HFF-Myc (cell line): Measurements from ENCODE around the gene CELF2.

Source experiments
- DNase-seq: peaks from one replicate; pipeline ENCODE4 v3.0.0-alpha.2; 2011; ENCODE audit warnings: low read depth; ENCODE audit errors: extremely low read depth
- H3K4me3 ChIP-seq: replicated peaks from 2 replicates; pipeline ENCODE4 v1.5.1; 2011; ENCODE audit warnings: low read depth, mild to moderate bottlenecking, control low read depth, low read length
- TF ChIP-seq, protein P1 (sequence below): IDR thresholded peaks from 2 replicates; pipeline ENCODE4 v1.5.1; 2012; ENCODE audit warnings: mild to moderate bottlenecking, low read depth, low read length, control low read depth; ENCODE audit errors: missing control alignments

Gene CELF2

GRCh38 chr10:11002916-11003315, 14.8 kb upstream of the CELF2 start:
- DNase-seq: no peak
- no peak overlapping the region for H3K4me3 ChIP-seq
- TF ChIP-seq, protein P1, sequence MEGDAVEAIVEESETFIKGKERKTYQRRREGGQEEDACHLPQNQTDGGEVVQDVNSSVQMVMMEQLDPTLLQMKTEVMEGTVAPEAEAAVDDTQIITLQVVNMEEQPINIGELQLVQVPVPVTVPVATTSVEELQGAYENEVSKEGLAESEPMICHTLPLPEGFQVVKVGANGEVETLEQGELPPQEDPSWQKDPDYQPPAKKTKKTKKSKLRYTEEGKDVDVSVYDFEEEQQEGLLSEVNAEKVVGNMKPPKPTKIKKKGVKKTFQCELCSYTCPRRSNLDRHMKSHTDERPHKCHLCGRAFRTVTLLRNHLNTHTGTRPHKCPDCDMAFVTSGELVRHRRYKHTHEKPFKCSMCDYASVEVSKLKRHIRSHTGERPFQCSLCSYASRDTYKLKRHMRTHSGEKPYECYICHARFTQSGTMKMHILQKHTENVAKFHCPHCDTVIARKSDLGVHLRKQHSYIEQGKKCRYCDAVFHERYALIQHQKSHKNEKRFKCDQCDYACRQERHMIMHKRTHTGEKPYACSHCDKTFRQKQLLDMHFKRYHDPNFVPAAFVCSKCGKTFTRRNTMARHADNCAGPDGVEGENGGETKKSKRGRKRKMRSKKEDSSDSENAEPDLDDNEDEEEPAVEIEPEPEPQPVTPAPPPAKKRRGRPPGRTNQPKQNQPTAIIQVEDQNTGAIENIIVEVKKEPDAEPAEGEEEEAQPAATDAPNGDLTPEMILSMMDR: no peak

DNA sequence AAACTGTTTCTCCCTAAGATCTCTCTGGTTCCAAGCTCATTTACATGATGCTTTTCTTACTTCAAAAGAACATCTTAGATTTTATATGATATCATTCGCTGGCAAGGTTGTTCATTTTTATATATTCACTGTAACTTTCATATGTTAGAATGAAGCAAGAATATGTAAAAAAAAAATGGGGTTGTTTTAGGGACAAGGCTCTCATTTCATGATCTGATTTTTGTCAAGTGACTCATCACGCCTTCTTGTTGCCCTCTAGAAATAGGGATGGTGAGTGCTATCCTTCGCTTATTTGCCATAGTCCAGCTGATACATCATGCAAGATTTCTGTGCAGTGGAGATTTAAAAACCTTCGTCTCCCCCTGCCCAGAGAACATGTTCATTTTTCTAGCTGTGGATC, 14.0 kb upstream of the CELF2 start:
- TF ChIP-seq, protein P1: no peak
- no peak overlapping the region for H3K4me3 ChIP-seq
- no peak for DNase-seq

GRCh38 chr10:11004144-11005077, 13.3 kb upstream of the CELF2 start:
- TF ChIP-seq, protein P1: no peak
- no peak for DNase-seq

GRCh38 chr10:11005725-11006427, 11.8 kb upstream of the CELF2 start:
- no peak overlapping the region for H3K4me3 ChIP-seq
- TF ChIP-seq, protein P1: no peak

More at GRCh38 chr10:11004144-11005077, 13.3 kb upstream of the CELF2 start:
- H3K4me3 ChIP-seq: no peak overlapping the region

GRCh38 chr10:11006428-11006825, 11.2 kb upstream of the CELF2 start:
- no peak for DNase-seq
- H3K4me3 ChIP-seq: no peak overlapping the region
- TF ChIP-seq, protein P1: no peak

More at GRCh38 chr10:11005725-11006427, 11.8 kb upstream of the CELF2 start:
- DNase-seq: no peak

- TF ChIP-seq, protein P1: no peak
- no peak overlapping the region for H3K4me3 ChIP-seq
Measured at GRCh38 chr10:11007476-11008020, 10.1 kb upstream of the CELF2 start.

More at GRCh38 chr10:11007476-11008020, 10.1 kb upstream of the CELF2 start:
- DNase-seq: no peak
